SKM-1 (cell line): ENCODE results near the gene PDE6D.
A peak's percentile ranks its signal among the peaks of the same experiment; 100 is the strongest.

Source experiments
- DNase-seq: peaks from one replicate; lab custom pipeline; 2025; ENCODE audit not compliant: unreplicated experiment; lab: John Stamatoyannopoulos, UW

PDE6D gene

GRCh38 chr2:231708773-231709635 is 72.1 kb downstream of the PDE6D start:
- no peak for DNase-seq

GRCh38 chr2:231707927-231708772 is 72.9 kb downstream of the PDE6D start, which contains the start of gene PTMA:
PTMA (plus strand) TSS chr2:231708525; CDS start chr2:231708707, 182 bp downstream.
- DNase-seq = peak; percentile 95

DNA sequence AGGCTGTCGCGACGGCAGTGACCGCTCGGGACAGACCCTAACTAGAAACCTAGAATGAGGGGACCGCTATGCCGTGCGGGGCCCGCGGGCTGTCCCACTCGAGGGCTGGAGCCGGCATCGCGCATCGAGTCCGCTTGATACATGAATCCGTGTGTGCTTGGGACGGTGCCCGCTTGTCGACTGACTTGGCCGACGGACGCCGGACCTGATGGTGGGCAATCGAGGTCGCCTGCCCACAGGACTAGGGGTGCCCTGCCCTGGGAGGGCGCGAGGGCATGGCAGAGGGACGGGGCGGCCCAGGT is 73.5 kb downstream of the PDE6D start:
- no peak for DNase-seq

DNA sequence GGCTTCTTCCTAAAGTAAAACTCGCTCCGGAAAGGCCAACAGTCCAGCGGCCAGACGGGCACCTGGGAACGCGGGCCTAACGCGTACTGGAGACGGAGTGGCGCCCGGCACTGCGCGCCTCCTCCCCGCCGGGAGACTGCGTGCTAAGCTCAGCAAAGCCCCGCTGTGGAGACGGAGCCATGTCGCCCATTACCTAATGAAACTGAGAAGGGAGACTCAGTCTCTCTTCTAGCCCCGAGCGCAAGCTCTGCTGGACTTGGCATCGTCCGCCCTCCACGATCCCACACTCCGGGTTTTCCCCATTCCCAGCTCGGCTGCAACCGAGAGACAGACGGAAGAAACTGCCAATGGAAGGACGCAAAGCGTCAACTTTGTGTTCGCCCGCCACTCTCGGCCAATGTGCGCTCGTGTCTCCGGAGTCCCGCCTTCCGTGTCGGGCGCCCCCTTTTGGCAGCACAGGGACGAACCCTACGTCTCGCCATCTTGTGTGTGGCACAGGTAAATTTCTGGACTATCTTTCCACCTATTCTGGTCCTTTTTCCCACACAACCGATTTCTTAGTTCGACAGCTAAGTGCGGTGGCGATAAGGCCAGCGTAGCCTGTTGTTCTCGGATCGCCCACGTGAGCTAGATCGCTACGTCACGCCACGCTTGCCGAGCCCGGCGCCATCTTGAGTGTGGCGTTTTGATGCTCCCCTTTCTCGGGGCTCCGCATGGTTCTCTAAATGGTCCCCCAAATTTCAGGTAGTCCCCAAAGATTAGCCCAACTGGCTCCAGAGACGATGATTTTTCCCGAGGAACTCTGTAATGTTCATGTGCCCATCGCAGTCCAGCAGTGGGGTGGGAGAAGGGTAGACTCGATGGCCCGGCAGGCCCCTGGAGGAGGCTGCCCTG is 74.1 kb downstream of the PDE6D start:
- DNase-seq = peak; percentile 95

GRCh38 chr2:231704017-231704416 is 77.1 kb downstream of the PDE6D start:
- no peak for DNase-seq

- peak; percentile 23 for DNase-seq
Measured at GRCh38 chr2:231701456-231702373, 79.4 kb downstream of the PDE6D start.

DNA sequence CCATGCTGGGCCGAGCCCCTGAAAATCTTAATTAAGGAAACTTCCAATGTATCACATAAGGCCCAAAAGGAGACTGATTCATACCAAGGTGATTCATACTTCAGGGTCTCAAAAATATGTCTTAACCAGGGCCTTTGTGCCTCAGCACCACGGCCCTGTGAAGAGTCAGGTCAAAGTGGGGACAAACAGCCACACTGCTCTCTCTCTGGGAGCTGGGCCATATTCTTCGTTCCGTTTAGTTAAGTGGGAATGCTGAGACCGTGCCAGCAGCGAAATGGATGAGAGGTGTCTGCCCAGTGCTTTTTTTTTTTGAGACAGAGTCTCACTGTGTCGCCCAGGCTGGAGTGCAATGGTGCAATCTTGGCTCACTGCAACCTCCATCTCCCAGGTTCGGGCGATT is 82.1 kb downstream of the PDE6D start:
- no peak for DNase-seq

DNA sequence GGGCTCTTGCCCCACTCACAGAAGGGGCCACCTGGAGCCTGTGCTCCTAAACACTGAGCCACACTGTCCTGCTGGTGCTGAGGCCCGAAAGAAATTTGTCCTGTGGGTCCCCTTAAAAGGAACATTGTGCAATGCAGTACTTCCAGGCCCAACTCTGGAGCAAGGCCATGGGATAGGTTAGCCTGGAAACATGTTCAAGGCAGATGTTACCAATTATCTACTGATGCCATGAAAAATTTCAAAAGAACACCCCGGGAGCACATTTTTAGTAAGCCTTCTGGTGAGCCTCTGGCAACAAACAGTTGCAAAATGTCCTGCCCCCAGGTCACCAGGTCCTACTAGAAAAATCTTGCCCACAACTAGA is 85.1 kb downstream of the PDE6D start:
- no peak for DNase-seq

DNA sequence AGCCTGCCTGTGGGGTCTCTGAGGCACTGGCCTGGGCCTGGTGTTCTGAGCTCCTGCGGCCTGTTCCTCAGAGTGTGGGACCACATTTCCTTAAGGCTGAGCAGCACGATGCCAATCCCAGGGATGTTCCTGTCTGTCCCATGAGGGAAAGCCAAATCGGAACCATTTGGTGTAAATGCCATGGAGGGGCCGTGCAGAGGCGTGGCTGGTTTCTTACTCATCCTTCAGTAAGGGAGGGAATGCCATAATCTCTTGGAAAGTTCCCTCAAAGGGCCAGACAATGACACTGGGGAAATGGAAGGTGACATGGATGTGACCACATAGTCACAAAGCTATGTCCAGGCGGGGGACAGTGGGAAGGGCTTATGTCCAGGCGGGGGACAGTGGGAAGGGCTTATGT is 87.1 kb downstream of the PDE6D start:
- no peak for DNase-seq

GRCh38 chr2:231692847-231693246 is 88.2 kb downstream of the PDE6D start:
- no peak for DNase-seq

- DNase-seq = no peak
Measured at GRCh38 chr2:231691251-231691772, 89.8 kb downstream of the PDE6D start.

- no peak for DNase-seq
Measured at GRCh38 chr2:231689124-231689893, 91.8 kb downstream of the PDE6D start.

- no peak for DNase-seq
Measured at GRCh38 chr2:231688719-231689118, 92.4 kb downstream of the PDE6D start.

GRCh38 chr2:231687961-231688360 is 93.1 kb downstream of the PDE6D start:
- no peak for DNase-seq

GRCh38 chr2:231687133-231687852 is 93.8 kb downstream of the PDE6D start:
- peak; percentile 91 for DNase-seq

DNA sequence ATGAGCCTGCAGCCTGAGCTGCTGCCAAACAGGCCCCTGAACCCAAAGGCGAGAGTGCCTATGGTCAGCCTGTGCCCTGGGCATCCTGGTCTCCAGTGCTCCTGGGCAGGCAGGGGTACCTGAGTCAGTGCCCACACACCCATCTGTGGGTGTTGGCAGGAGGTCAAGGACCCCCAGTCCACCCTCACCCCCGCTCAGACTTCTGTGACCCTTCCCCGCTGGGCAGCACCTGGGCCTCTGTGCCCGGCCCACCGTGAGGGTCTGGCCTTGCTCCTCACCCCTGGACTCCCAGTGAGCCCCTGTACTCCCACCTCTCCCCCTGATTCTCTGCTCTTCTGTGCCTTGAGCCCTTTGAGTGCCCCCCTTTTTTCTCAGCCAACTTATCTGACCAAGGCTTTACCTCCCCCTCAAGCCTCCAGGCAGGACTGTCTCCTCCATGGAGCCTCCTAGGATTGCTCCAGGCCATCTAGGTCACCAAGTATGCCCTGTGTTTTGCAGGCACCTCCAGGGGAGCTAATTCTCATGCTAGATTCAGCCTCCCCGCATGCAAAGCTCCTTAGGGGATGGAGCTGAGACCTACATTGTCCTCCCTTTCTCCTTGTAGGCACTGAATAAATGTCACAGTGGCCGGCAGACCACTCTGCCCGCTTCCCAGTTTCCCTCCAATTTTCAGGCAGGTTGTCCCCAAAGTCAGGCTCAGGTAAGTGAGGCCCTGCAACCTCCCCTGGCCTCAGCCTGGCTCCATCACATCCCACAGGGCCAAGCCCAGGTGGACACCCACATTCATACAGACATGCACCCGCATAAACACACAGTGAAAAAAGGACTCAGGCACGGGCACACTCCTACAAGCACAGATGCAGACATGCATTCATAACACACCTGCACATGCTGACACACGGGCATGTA is 94.6 kb downstream of the PDE6D start:
- no peak for DNase-seq

DNA sequence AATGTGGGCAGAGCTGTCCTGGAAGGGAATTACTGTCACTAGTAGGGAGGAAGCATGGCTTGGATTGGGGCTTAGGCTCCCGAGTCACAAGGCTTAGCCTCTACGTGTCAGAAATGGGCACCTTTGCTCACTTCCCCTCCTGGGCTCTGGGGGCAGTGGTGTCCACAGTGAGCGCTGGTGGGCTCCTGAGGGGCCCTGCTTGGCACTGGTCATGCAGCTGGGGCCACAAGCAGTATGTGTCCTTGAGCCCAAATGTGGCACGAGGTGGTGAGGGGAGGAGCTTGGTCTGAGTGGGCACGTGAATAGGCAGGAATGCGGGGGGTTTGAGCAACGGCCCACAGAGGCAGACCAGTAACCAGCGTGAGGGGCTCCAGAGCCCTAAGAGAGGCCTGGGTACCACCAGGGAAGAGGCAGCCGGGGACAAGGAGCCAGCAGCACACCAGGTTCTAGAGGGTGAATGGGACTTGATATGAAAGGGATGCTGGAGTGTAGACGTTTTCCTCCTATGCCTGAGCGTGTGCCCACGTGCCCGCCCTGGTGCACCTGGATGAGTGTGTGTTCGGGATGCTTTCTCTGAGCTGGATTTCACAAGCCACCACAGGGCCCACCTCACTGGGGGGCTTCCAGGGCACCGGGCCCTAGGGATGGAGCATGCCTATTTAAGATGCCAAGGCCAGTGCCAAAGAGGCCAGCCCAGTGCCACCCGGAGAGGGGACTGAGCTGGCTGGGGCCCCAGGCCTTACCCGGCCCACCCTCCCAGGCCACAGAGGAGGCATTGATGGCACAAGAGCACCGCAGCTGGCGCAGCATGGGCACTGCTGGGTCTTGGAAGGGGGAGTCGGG is 95.5 kb downstream of the PDE6D start:
- DNase-seq = no peak
